HepG2 (cell line): Measurements from ENCODE around the gene GRIN3B.

Experiments
- ESRRA ChIP-seq: sonication (generic); formaldehyde crosslinking; IDR thresholded peaks from 2 replicates; pipeline ENCODE4 v1.5.1; 2020; ENCODE audit warnings: mild to moderate bottlenecking, low read depth, missing genetic modification reagents
- KDM5A ChIP-seq: fragments of 200-600 bp; sonication (generic); IDR thresholded peaks from 2 replicates; pipeline ENCODE4 v1.7.0; 2018; ENCODE audit warnings: antibody characterized with exemption, mild to moderate bottlenecking, low read length, borderline replicate concordance
- TP53 ChIP-seq: sonication (generic); formaldehyde crosslinking; conservative IDR thresholded peaks from 2 replicates; pipeline ENCODE4 v1.4.0; 2020; ENCODE audit warnings: missing genetic modification reagents

GRCh38 chr19:1011831-1012333 lies 11.7 kb downstream of the GRIN3B start:
- TF ChIP-seq TP53 (CRISPR knock-in tag) = no peak
- TF ChIP-seq KDM5A = no peak
- TF ChIP-seq ESRRA (CRISPR knock-in tag) = no peak
